H1 (cell line): ENCODE results near the gene AKR7A2. TPM values are rescaled to one million over a fixed set of nuclear protein-coding genes. Genes with fewer than 3 reads are reported as not detected.

Experiments
- CTCF ChIA-PET: fragments of 300-600 bp; sonication (Branson Sonifier 250); formaldehyde crosslinking; loops from one replicate; lab custom pipeline; 2021; ENCODE audit not compliant: partially characterized antibody; lab: Charles Lee
- POLR2A ChIA-PET: fragments of 300-600 bp; sonication (Branson Sonifier 250); formaldehyde crosslinking; loops from one replicate; lab custom pipeline; 2021; ENCODE audit warnings: inconsistent platforms; ENCODE audit not compliant: partially characterized antibody; lab: Charles Lee
- DNase-seq, 2 experiments: peaks; one replicate each; pipeline versions ENCODE4 v3.0.0 to v3.0.0-alpha.2; 2010 to 2022; ENCODE audit warnings: low spot score in 2 of 2, low read depth in 1 of 2, mixed read lengths in 1 of 2
- FAIRE-seq: peaks from 2 replicates; lab custom pipeline; 2011; peaks lifted over from hg19 to GRCh38; lab: Jason Lieb, UNC
- H2AFZ ChIP-seq: 2 replicates; pipeline ENCODE4 v1.8.1; 2012; ENCODE audit warnings: low read length, inconsistent platforms
- H2AK5ac ChIP-seq: 2 replicates; pipeline ENCODE4 v1.6.1; 2013; ENCODE audit warnings: low read depth, low read length
- H2BK120ac ChIP-seq: replicated peaks from 2 replicates; pipeline ENCODE3; 2013; ENCODE audit warnings: low read depth, low read length, inconsistent platforms
- H2BK12ac ChIP-seq: 2 replicates; pipeline ENCODE4 v1.6.1; 2013; ENCODE audit warnings: low read depth, low read length
- H2BK15ac ChIP-seq: 2 replicates; pipeline ENCODE4 v1.6.1; 2013; ENCODE audit warnings: low read length
- H2BK20ac ChIP-seq: 2 replicates; pipeline ENCODE4 v1.6.1; 2013; ENCODE audit warnings: low read length
- H2BK5ac ChIP-seq: 2 replicates; pipeline ENCODE4 v1.6.1; 2013; ENCODE audit warnings: low read depth, low read length
- H3K14ac ChIP-seq: 2 replicates; pipeline ENCODE4 v1.6.1; 2013; ENCODE audit warnings: inconsistent platforms; ENCODE audit not compliant: insufficient read length
- H3K18ac ChIP-seq: 2 replicates; pipeline ENCODE4 v1.6.1; 2013; ENCODE audit warnings: low read length; ENCODE audit errors: extremely low read depth
- H3K23ac ChIP-seq: 2 replicates; pipeline ENCODE4 v1.6.1; 2013; ENCODE audit warnings: inconsistent platforms; ENCODE audit not compliant: insufficient read length
- H3K23me2 ChIP-seq: 2 replicates; pipeline ENCODE4 v1.6.1; 2013; ENCODE audit warnings: low read depth, low read length
- H3K27ac ChIP-seq: 2 replicates; pipeline ENCODE4 v1.6.1; 2011; ENCODE audit warnings: low read depth, low read length, inconsistent platforms
- H3K27me3 ChIP-seq, 4 experiments: replicated peaks in 1 of 4; 1 replicate in 1 of 4; 2 replicates in 3 of 4; pipeline versions ENCODE4 v1.6.1 to v1.8.1; 2011 to 2013; ENCODE audit warnings: low read length in 3 of 4, mild to moderate bottlenecking in 3 of 4, inconsistent platforms in 2 of 4, mixed read lengths in 2 of 4, moderate library complexity in 1 of 4; ENCODE audit not compliant: control insufficient read depth in 3 of 4, insufficient read depth in 3 of 4; ENCODE audit errors: extremely low read depth in 1 of 4
- H3K36me3 ChIP-seq, 4 experiments: 2 replicates each; pipeline versions ENCODE4 v1.6.1 to v1.8.1; 2011 to 2013; ENCODE audit warnings: mild to moderate bottlenecking in 4 of 4, low read length in 3 of 4, moderate library complexity in 2 of 4, control low read depth in 1 of 4, inconsistent platforms in 1 of 4; ENCODE audit not compliant: insufficient read depth in 4 of 4, control insufficient read depth in 2 of 4
- H3K4ac ChIP-seq: replicated peaks from 2 replicates; pipeline ENCODE3; 2013; ENCODE audit warnings: low read length, low read depth, mixed read lengths, inconsistent platforms; ENCODE audit not compliant: insufficient read length
- H3K4me1 ChIP-seq, 4 experiments: replicated peaks in 1 of 4; 1 replicate in 1 of 4; 2 replicates in 3 of 4; pipeline versions ENCODE4 v1.6.1 to v1.8.1; 2011 to 2013; ENCODE audit warnings: low read length in 3 of 4, inconsistent platforms in 2 of 4, mixed read lengths in 1 of 4; ENCODE audit not compliant: insufficient read depth in 4 of 4, control insufficient read depth in 3 of 4
- H3K4me2 ChIP-seq, 2 experiments: 2 replicates each; pipeline versions ENCODE4 v1.6.1 to v1.8.1; 2011 to 2013; ENCODE audit warnings: low read depth in 2 of 2, low read length in 2 of 2, control low read depth in 1 of 2, inconsistent platforms in 1 of 2, mild to moderate bottlenecking in 1 of 2; ENCODE audit not compliant: insufficient read depth in 1 of 2
- H3K4me3 ChIP-seq, 4 experiments: fragments of 200-600, 300-600 bp in 1 of 4; sonication (generic), shearing (Covaris generic), sonication (Bioruptor Twin) in 1 of 4; 2 replicates each; pipeline versions ENCODE4 v1.5.1 to v1.8.1; 2011 to 2016; ENCODE audit warnings: low read length in 4 of 4, low read depth in 3 of 4, control low read depth in 2 of 4, inconsistent platforms in 2 of 4, mild to moderate bottlenecking in 2 of 4, mixed read lengths in 1 of 4, moderate library complexity in 1 of 4; ENCODE audit not compliant: insufficient read depth in 2 of 4; ENCODE audit errors: extremely low read depth in 1 of 4
- H3K56ac ChIP-seq: replicated peaks from 2 replicates; pipeline ENCODE3; 2013; ENCODE audit warnings: low read depth, mild to moderate bottlenecking, mixed read lengths, low read length, inconsistent platforms; ENCODE audit not compliant: insufficient read length
- H3K79me1 ChIP-seq: 2 replicates; pipeline ENCODE4 v1.6.1; 2013; ENCODE audit warnings: low read depth, low read length, control low read depth
- H3K79me2 ChIP-seq, 2 experiments: 2 replicates each; pipeline versions ENCODE4 v1.6.1 to v1.8.1; 2012 to 2013; ENCODE audit warnings: low read length in 2 of 2, mild to moderate bottlenecking in 2 of 2, inconsistent platforms in 1 of 2; ENCODE audit not compliant: insufficient read depth in 2 of 2, control insufficient read depth in 1 of 2
- H3K9ac ChIP-seq, 4 experiments: replicated peaks in 1 of 4; 1 replicate in 1 of 4; 2 replicates in 3 of 4; pipeline versions ENCODE4 v1.6.1 to v1.8.1; 2011 to 2013; ENCODE audit warnings: low read depth in 3 of 4, low read length in 3 of 4, control low read depth in 2 of 4, mild to moderate bottlenecking in 2 of 4, moderate library complexity in 2 of 4, inconsistent platforms in 1 of 4; ENCODE audit errors: extremely low read depth in 1 of 4
- H3K9me3 ChIP-seq, 2 experiments: 2 replicates each; pipeline versions ENCODE4 v1.6.1 to v1.8.1; 2012 to 2013; ENCODE audit warnings: mild to moderate bottlenecking in 2 of 2, moderate library complexity in 2 of 2, control low read depth in 1 of 2, inconsistent platforms in 1 of 2, low read depth in 1 of 2, low read length in 1 of 2, mixed read lengths in 1 of 2; ENCODE audit not compliant: insufficient read depth in 2 of 2
- H4K20me1 ChIP-seq, 2 experiments: replicated peaks in 1 of 2; 2 replicates each; pipeline versions ENCODE3 to v1.8.1; 2011 to 2013; ENCODE audit warnings: inconsistent platforms in 2 of 2, low read length in 2 of 2, mild to moderate bottlenecking in 1 of 2; ENCODE audit not compliant: insufficient read depth in 2 of 2, control insufficient read depth in 1 of 2
- H4K5ac ChIP-seq: 2 replicates; pipeline ENCODE4 v1.6.1; 2013; ENCODE audit warnings: low read length, low read depth, mixed read lengths, inconsistent platforms; ENCODE audit not compliant: insufficient read length
- H4K8ac ChIP-seq: 2 replicates; pipeline ENCODE4 v1.8.0; 2013; ENCODE audit warnings: mild to moderate bottlenecking, moderate library complexity, low read length, inconsistent platforms; ENCODE audit not compliant: insufficient read depth; ENCODE audit errors: extremely low read depth
- H4K91ac ChIP-seq: replicated peaks from 2 replicates; pipeline ENCODE3; 2013; ENCODE audit warnings: low read length, mixed read lengths, inconsistent platforms; ENCODE audit not compliant: insufficient read length
- HDAC2 ChIP-seq, 2 experiments: fragments of 300-600 bp in 1 of 2; sonication (generic) in 1 of 2; IDR thresholded peaks; 2 replicates each; pipeline ENCODE4 v1.6.1; 2011 to 2012; ENCODE audit warnings: low read depth in 2 of 2, low read length in 2 of 2, mild to moderate bottlenecking in 2 of 2, moderate library complexity in 2 of 2, borderline replicate concordance in 1 of 2, inconsistent platforms in 1 of 2
- POLR2A ChIP-seq, 2 experiments: IDR thresholded peaks; 1 replicate in 1 of 2; 2 replicates in 1 of 2; pipeline ENCODE4 v1.6.1; 2011; ENCODE audit warnings: low read depth in 2 of 2, low read length in 2 of 2, mild to moderate bottlenecking in 2 of 2; ENCODE audit errors: control extremely low read depth in 1 of 2
- WGBS, 2 experiments: shearing (Covaris generic) in 1 of 2; methylation state at CpG; one replicate each; pipeline versions ENCODE4 v1.1.6 to v1.1.7; 2013 to 2015; ENCODE audit warnings: low lambda C conversion rate in 2 of 2, mixed read lengths in 2 of 2, inconsistent platforms in 1 of 2, low coverage in 1 of 2, missing lambda C conversion rate in 1 of 2; ENCODE audit not compliant: insufficient replicate concordance in 2 of 2, insufficient coverage in 1 of 2, insufficient read length in 1 of 2; ENCODE audit errors: extremely low coverage in 1 of 2, missing lambda C conversion rate in 1 of 2; 5-methylcytosine and 5-hydroxymethylcytosine counted together
- polyA plus RNA-seq, 7 experiments: library from polyadenylated mRNA; depleted of rRNA in 3 of 7; stranded (reverse) in 5 of 7; unstranded in 2 of 7; fragments of >200 nt in 5 of 7; fragments of 200-250 nt in 2 of 7; gene quantifications; 1 replicate in 5 of 7; 2 replicates in 1 of 7; 4 replicates in 1 of 7; pipeline versions ENCODE4 v1.2.1 to v1.2.3, GENCODE V29; 2011 to 2013; ENCODE audit warnings: missing spikeins in 2 of 7, mixed read lengths in 2 of 7
- total RNA-seq: library from RNA; stranded (reverse); fragmentation: NEBNext Ultra II Directional; extraction: Animal tissue kit (Norgen Biotek cat#: 25700); gene quantifications from 2 replicates; pipeline ENCODE4 v1.2.1, GENCODE V29; 2021

AKR7A2 gene
- total and polyA plus RNA-seq, 2 of the 8 experiments (the other 6 are each of a cell fraction or from before 2014, with no cell fraction given) = 32.0 to 48.3 TPM

- Histone ChIP-seq H3K23me2 (peaks cover 4% of the 10 kb centered on the region), H2AK5ac (no peak overlapping the region), H3K4me1 (peaks cover 0 to 10% (median 6%) of the 10 kb centered on the region in 4 experiments; a peak in 5 of 7 replicates), H3K4ac (no peak overlapping the region), H3K9ac (peak overlapping the region in 2 of 4 experiments; percentile 25 to 29; a peak in 2 of 7 replicates), H3K36me3 (peaks cover 36 to 56% (median 46%) of the 10 kb centered on the region in 4 experiments), H4K8ac (no peak overlapping the region), H3K27ac (no peak overlapping the region), H3K79me1 (peaks cover 19% of the 10 kb centered on the region), H4K91ac (no peak overlapping the region), H2AFZ (no peak overlapping the region), H3K4me2 (no peak overlapping the region), H2BK20ac (no peak overlapping the region), H3K9me3 (no peaks in the 10 kb centered on the region), H2BK15ac (no peak overlapping the region), H4K20me1 (peaks cover 12 to 33% of the 10 kb centered on the region in 2 experiments), H3K4me3 (no peak overlapping the region), H3K56ac (no peak overlapping the region), H3K14ac (no peak overlapping the region), H3K79me2 (peaks cover 28 to 55% of the 10 kb centered on the region in 2 experiments), H3K27me3 (no peaks in the 10 kb centered on the region), H2BK5ac (no peak overlapping the region), H2BK120ac (no peak overlapping the region), H3K23ac (no peak overlapping the region), H3K18ac (no peak overlapping the region), H4K5ac (no peak overlapping the region), H2BK12ac (no peak overlapping the region)
- no peak for FAIRE-seq
- POLR2A ChIA-PET = interaction anchor here (0.6 to 5.8 kb wide), 8 partner anchors 8 to 63 kb away, joined by 3 to 83 read pairs (median 4); no protein-coding TSS in a partner anchor
- DNase-seq = no peak
- TF ChIP-seq POLR2A (IDR thresholded peaks at IDR 0.05; ENCODE audit: control extremely low read depth in 1 of 2, low read depth in 2 of 2, low read length in 2 of 2) = 0 out of 3 replicates have a peak, but pooled peaks of 1 of the 2 experiments have one; percentile 24
- no peak for TF ChIP-seq HDAC2 (IDR thresholded peaks at IDR 0.05; ENCODE audit: borderline replicate concordance in 1 of 2, low read depth in 2 of 2, low read length in 2 of 2)
- CTCF ChIA-PET = interaction anchor here (0.6 to 1.5 kb wide), 3 partner anchors 207 to 348 kb away, joined by 3 to 5 read pairs (median 3); no protein-coding TSS in a partner anchor
- WGBS, 2 experiments = 87% methylated on average over 4 of the region's 4 CpGs; no CpG with 5 or more reads in 1 of the 2 experiments
These were observed 56.7 kb downstream of the AKR7A2 start for GRCh38 chr1:19255288-19255687.
